CD4-positive, alpha-beta T cell treated with Interferon alpha-2 for 1 hour (primary cell): ENCODE measurements around the gene PHACTR1.
"Not testable (repeated sequence)": the region's sequence is repeated elsewhere in the genome, so short reads cannot be mapped to it uniquely, and the experiment has no call there.

Experiments used
- DNase-seq, 2 donors: peaks; one replicate each; pipeline ENCODE4 v3.0.0-alpha.2; 2020 to 2022

Gene PHACTR1

GRCh38 chr6:12749531-12750379, 33.2 kb downstream of the PHACTR1 start:
- no peak for DNase-seq

- no peak for DNase-seq
These were observed 33.8 kb downstream of the PHACTR1 start for GRCh38 chr6:12750416-12750815.

GRCh38 chr6:12751694-12752325, 35.2 kb downstream of the PHACTR1 start:
- DNase-seq = peak in 1 of 2 donors; percentile 16

- no peak for DNase-seq
These were observed 36.5 kb downstream of the PHACTR1 start for GRCh38 chr6:12753036-12753435.

- no peak for DNase-seq
These were observed 43.7 kb downstream of the PHACTR1 start for GRCh38 chr6:12760226-12760625.

GRCh38 chr6:12760911-12761310, 44.3 kb downstream of the PHACTR1 start:
- DNase-seq = no peak

GRCh38 chr6:12761376-12762115, 45.0 kb downstream of the PHACTR1 start:
- no peak for DNase-seq

- DNase-seq = not testable (repeated sequence)
These were observed 46.3 kb downstream of the PHACTR1 start for GRCh38 chr6:12762731-12763434.

GRCh38 chr6:12766365-12766764, 49.8 kb downstream of the PHACTR1 start:
- DNase-seq = no peak

- no peak for DNase-seq
These were observed 50.4 kb downstream of the PHACTR1 start for GRCh38 chr6:12767016-12767415.

GRCh38 chr6:12769556-12770256, 53.1 kb downstream of the PHACTR1 start:
- no peak for DNase-seq

GRCh38 chr6:12772416-12772815, 55.8 kb downstream of the PHACTR1 start:
- no peak for DNase-seq

- no peak for DNase-seq
These were observed 59.7 kb downstream of the PHACTR1 start for GRCh38 chr6:12776291-12776690.

GRCh38 chr6:12779772-12780171, 63.2 kb downstream of the PHACTR1 start:
- no peak for DNase-seq

GRCh38 chr6:12782136-12782535, 65.6 kb downstream of the PHACTR1 start:
- no peak for DNase-seq

- DNase-seq = no peak
These were observed 68.7 kb downstream of the PHACTR1 start for GRCh38 chr6:12785301-12785700.

- no peak for DNase-seq
These were observed 69.4 kb downstream of the PHACTR1 start for GRCh38 chr6:12785921-12786320.

GRCh38 chr6:12791371-12791770, 74.8 kb downstream of the PHACTR1 start:
- no peak for DNase-seq

- no peak for DNase-seq
These were observed 81.8 kb downstream of the PHACTR1 start for GRCh38 chr6:12798326-12798725.

- no peak for DNase-seq
These were observed 83.6 kb downstream of the PHACTR1 start for GRCh38 chr6:12800120-12800519.

- no peak for DNase-seq
These were observed 84.6 kb downstream of the PHACTR1 start for GRCh38 chr6:12801141-12801540.

- DNase-seq = no peak
These were observed 85.9 kb downstream of the PHACTR1 start for GRCh38 chr6:12802440-12802839.
